A549 (cell line): ENCODE data around the gene ROBO1.

Source experiments
- CHD2 ChIP-seq: fragments of 150-350 bp; IDR thresholded peaks from 2 replicates; pipeline ENCODE4 v1.6.1; 2014; ENCODE audit warnings: low read length; ENCODE audit not compliant: partially characterized antibody
- HDAC2 ChIP-seq: fragments of 200-600 bp; sonication (generic); IDR thresholded peaks from 2 replicates; pipeline ENCODE4 v1.6.1; 2016
- JUN ChIP-seq, 2 experiments: fragments of >200 bp; sonication (Bioruptor Twin); formaldehyde crosslinking; IDR thresholded peaks; 2 replicates in 1 of 2; 3 replicates in 1 of 2; pipeline ENCODE4 v1.6.1; 2016 to 2017
- POLR2A ChIP-seq: IDR thresholded peaks from 2 replicates; pipeline ENCODE4 v1.6.1; 2012; ENCODE audit warnings: mild to moderate bottlenecking, low read length
- SMC3 ChIP-seq: fragments of >200 bp; sonication (Bioruptor Twin); formaldehyde crosslinking; IDR thresholded peaks from 3 replicates; pipeline ENCODE4 v1.6.1; 2018; ENCODE audit warnings: inconsistent platforms
- ZNF302 ChIP-seq: fragments of 250-450 bp; sonication (Bioruptor Pico); IDR thresholded peaks from 2 replicates; pipeline ENCODE4 v1.9.0; 2021; ENCODE audit warnings: inconsistent platforms, mild to moderate bottlenecking, moderate library complexity
- TF ChIP-seq, protein P1 (sequence below): fragments of >200 bp; sonication (Bioruptor Twin); formaldehyde crosslinking; IDR thresholded peaks from 3 replicates; pipeline ENCODE4 v1.5.1; 2016

DNA sequence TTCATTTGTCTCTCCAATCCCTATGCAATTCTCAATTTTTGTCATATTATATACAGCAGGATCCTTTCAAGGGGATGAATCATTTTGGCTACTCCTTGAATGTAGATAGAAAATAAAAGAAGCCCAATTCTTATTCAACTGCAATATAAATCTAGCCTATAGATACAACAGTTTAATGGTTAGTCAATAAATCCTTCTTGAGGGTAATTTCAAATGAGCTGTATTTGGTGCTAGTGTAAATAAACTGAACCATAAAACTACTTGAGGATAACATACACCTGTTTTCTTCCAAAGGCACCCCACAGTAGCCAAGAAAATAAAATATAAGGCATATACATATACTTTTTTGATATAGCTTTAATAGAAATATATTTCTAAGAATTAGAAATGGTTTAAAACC lies 830.3 kb downstream of the ROBO1 start:
- TF ChIP-seq SMC3 (no peak), CHD2 (no peak), HDAC2 (no peak), POLR2A (no peak), JUN (IDR thresholded peaks at IDR 0.05) (no peak), ZNF302 (no peak)
- TF ChIP-seq, protein P1, sequence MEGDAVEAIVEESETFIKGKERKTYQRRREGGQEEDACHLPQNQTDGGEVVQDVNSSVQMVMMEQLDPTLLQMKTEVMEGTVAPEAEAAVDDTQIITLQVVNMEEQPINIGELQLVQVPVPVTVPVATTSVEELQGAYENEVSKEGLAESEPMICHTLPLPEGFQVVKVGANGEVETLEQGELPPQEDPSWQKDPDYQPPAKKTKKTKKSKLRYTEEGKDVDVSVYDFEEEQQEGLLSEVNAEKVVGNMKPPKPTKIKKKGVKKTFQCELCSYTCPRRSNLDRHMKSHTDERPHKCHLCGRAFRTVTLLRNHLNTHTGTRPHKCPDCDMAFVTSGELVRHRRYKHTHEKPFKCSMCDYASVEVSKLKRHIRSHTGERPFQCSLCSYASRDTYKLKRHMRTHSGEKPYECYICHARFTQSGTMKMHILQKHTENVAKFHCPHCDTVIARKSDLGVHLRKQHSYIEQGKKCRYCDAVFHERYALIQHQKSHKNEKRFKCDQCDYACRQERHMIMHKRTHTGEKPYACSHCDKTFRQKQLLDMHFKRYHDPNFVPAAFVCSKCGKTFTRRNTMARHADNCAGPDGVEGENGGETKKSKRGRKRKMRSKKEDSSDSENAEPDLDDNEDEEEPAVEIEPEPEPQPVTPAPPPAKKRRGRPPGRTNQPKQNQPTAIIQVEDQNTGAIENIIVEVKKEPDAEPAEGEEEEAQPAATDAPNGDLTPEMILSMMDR: no peak
